Epithelial cell of prostate (primary cell): ENCODE results near the gene EXOC3L2.
"Not testable (repeated sequence)": the region's sequence is repeated elsewhere in the genome, so short reads cannot be mapped to it uniquely, and the experiment has no call there.

ENCODE experiments used
- DNase-seq: peaks from one replicate; pipeline ENCODE4 v3.0.0-alpha.2; 2011; ENCODE audit warnings: low read depth, low spot score
- H3K27ac ChIP-seq: fragments of 450-650 bp; 2 replicates; pipeline ENCODE4 v1.5.1; 2017; ENCODE audit warnings: mild to moderate bottlenecking

Gene EXOC3L2

GRCh38 chr19:45229056-45229455, 16.2 kb downstream of the EXOC3L2 start:
- not testable (repeated sequence) for DNase-seq, H3K27ac ChIP-seq

GRCh38 chr19:45224645-45225044, 20.6 kb downstream of the EXOC3L2 start:
- H3K27ac ChIP-seq = no peak overlapping the region
- no peak for DNase-seq

- H3K27ac ChIP-seq = no peak overlapping the region
- DNase-seq = no peak
Measured at GRCh38 chr19:45223879-45224278, 21.3 kb downstream of the EXOC3L2 start.

- no peak overlapping the region for H3K27ac ChIP-seq
- no peak for DNase-seq
Measured at GRCh38 chr19:45222724-45223123, 22.5 kb downstream of the EXOC3L2 start.

GRCh38 chr19:45218911-45219743, 26.1 kb downstream of the EXOC3L2 start:
- DNase-seq = no peak
- H3K27ac ChIP-seq = no peak overlapping the region

GRCh38 chr19:45218426-45218825, 26.8 kb downstream of the EXOC3L2 start:
- H3K27ac ChIP-seq = no peak overlapping the region
- DNase-seq = no peak

- no peak overlapping the region for H3K27ac ChIP-seq
- no peak for DNase-seq
Measured at GRCh38 chr19:45217957-45218334, 27.3 kb downstream of the EXOC3L2 start.

- DNase-seq = no peak
- H3K27ac ChIP-seq = no peak overlapping the region
Measured at GRCh38 chr19:45217193-45217956, 27.8 kb downstream of the EXOC3L2 start.

GRCh38 chr19:45216667-45217066, 28.5 kb downstream of the EXOC3L2 start:
- no peak overlapping the region for H3K27ac ChIP-seq
- no peak for DNase-seq

GRCh38 chr19:45215391-45216191, 29.6 kb downstream of the EXOC3L2 start:
- no peak for DNase-seq
- no peak overlapping the region for H3K27ac ChIP-seq

GRCh38 chr19:45213031-45213430, 32.2 kb downstream of the EXOC3L2 start:
- H3K27ac ChIP-seq = no peak overlapping the region

GRCh38 chr19:45211751-45212381, 33.3 kb downstream of the EXOC3L2 start:
- no peak for DNase-seq

More at GRCh38 chr19:45213031-45213430, 32.2 kb downstream of the EXOC3L2 start:
- no peak for DNase-seq

GRCh38 chr19:45206328-45206727, 38.9 kb downstream of the EXOC3L2 start:
- DNase-seq = no peak
- H3K27ac ChIP-seq = no peak overlapping the region

More at GRCh38 chr19:45211751-45212381, 33.3 kb downstream of the EXOC3L2 start:
- H3K27ac ChIP-seq = no peak overlapping the region

- no peak overlapping the region for H3K27ac ChIP-seq
Measured at GRCh38 chr19:45205810-45206209, 39.4 kb downstream of the EXOC3L2 start.

GRCh38 chr19:45202637-45203036, 42.6 kb downstream of the EXOC3L2 start:
- DNase-seq = no peak
- H3K27ac ChIP-seq = peak overlapping the region; percentile 3

More at GRCh38 chr19:45205810-45206209, 39.4 kb downstream of the EXOC3L2 start:
- DNase-seq = no peak

- no peak overlapping the region for H3K27ac ChIP-seq
- no peak for DNase-seq
Measured at GRCh38 chr19:45200568-45200967, 44.6 kb downstream of the EXOC3L2 start.

- H3K27ac ChIP-seq = peak overlapping the region; percentile 40
- no peak for DNase-seq
Measured at GRCh38 chr19:45195764-45196163, 49.4 kb downstream of the EXOC3L2 start.

- H3K27ac ChIP-seq = peak overlapping the region; percentile 73
- DNase-seq = peak; percentile 82
Measured at GRCh38 chr19:45191375-45191774, 53.8 kb downstream of the EXOC3L2 start.

GRCh38 chr19:45189971-45190370, 55.2 kb downstream of the EXOC3L2 start:
- H3K27ac ChIP-seq = no peak overlapping the region
- DNase-seq = no peak
